Measurements from ENCODE around the gene SELENOI. TPM values are rescaled to one million over a fixed set of nuclear protein-coding genes. Genes with fewer than 3 reads are reported as not detected.
A peak's percentile ranks its signal among the peaks of the same experiment; 100 is the strongest.

SELENOI gene
- total RNA-seq, 1 experiment from 2014 or later, result 63.3 TPM

DNA sequence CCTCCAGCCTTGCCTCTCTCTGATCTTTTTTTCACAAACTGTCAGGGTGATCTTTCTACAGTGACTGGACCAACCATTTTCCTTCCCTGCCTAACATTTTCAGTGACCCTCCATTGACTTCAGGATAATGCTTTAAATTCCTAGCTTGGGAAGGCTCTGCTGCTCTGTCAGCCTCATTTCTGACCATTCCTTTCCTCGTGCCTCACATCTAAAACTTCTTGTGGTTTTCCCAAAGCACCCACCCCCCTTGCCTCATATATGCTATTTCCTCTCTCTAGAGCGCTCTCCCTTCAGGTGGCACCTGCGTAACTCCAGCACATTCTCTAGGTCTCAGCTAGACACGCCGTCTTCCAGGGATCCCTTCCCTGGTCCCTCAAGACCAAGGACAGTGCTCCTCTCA, 93.0 kb downstream of the SELENOI start:
- H3K27ac ChIP-seq (ENCODE audit: low read depth, low read length), result no peak overlapping the region
- no peaks in the 10 kb centered on the region for H3K36me3 ChIP-seq (ENCODE audit: control insufficient read depth in 1 of 2, insufficient read depth in 2 of 2, low read length in 2 of 2)
- no TSS peak for BruUV-seq (replicated peaks)
- H3K9ac ChIP-seq (ENCODE audit: low read length), result no peak overlapping the region
- H2AFZ ChIP-seq (ENCODE audit: low read depth, low read length, poor library complexity, severe bottlenecking), result peak overlapping the region; percentile 33
- no peak for DNase-seq (ENCODE audit: low read depth, low spot score)
- H3K9me2 ChIP-seq (ENCODE audit: insufficient read depth), result no peaks in the 10 kb centered on the region
- H3K9me3 ChIP-seq (ENCODE audit: control insufficient read depth in 1 of 2, insufficient read depth in 1 of 2, low read depth in 1 of 2, low read length in 2 of 2), result no peaks in the 10 kb centered on the region
- no peaks in the 10 kb centered on the region for H3K79me2 ChIP-seq (ENCODE audit: insufficient read depth, low read length)
- ATAC-seq, result 0 out of 2 replicates have a peak, but pooled peaks have one; percentile 17
- no peak overlapping the region for H3K4me2 ChIP-seq (ENCODE audit: low read length)
- RAD21 ChIA-PET (ENCODE audit: low non-redundant PET in 1 of 2, low total read pairs in 2 of 2, uncharacterized antibody in 2 of 2, unreplicated experiment in 2 of 2), result no interaction called here
- intact Hi-C loops (cut with micrococcal nuclease), result no loop called here
- CTCF ChIA-PET, result no interaction called here
- TF ChIP-seq POLR2AphosphoS5 (IDR thresholded peaks at IDR 0.05; ENCODE audit: low read depth, low read length), result no peak
- TF ChIP-seq CBX3 (IDR thresholded peaks at IDR 0.05; ENCODE audit: low read depth), result no peak
- TF ChIP-seq POLR2A (IDR thresholded peaks at IDR 0.05; ENCODE audit: borderline replicate concordance, extremely low read depth, insufficient read depth, insufficient read length), result no peak
- TF ChIP-seq SIN3A (IDR thresholded peaks at IDR 0.05; ENCODE audit: low read depth), result no peak
- TF ChIP-seq, protein P1, sequence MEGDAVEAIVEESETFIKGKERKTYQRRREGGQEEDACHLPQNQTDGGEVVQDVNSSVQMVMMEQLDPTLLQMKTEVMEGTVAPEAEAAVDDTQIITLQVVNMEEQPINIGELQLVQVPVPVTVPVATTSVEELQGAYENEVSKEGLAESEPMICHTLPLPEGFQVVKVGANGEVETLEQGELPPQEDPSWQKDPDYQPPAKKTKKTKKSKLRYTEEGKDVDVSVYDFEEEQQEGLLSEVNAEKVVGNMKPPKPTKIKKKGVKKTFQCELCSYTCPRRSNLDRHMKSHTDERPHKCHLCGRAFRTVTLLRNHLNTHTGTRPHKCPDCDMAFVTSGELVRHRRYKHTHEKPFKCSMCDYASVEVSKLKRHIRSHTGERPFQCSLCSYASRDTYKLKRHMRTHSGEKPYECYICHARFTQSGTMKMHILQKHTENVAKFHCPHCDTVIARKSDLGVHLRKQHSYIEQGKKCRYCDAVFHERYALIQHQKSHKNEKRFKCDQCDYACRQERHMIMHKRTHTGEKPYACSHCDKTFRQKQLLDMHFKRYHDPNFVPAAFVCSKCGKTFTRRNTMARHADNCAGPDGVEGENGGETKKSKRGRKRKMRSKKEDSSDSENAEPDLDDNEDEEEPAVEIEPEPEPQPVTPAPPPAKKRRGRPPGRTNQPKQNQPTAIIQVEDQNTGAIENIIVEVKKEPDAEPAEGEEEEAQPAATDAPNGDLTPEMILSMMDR (IDR thresholded peaks at IDR 0.05 in 2 of 3, conservative IDR thresholded peaks at IDR 0.05 in 1 of 3; ENCODE audit: borderline replicate concordance in 1 of 3, insufficient read depth in 1 of 3, low read depth in 2 of 3, low read length in 2 of 3), result no peak
- TF ChIP-seq, protein P2, sequence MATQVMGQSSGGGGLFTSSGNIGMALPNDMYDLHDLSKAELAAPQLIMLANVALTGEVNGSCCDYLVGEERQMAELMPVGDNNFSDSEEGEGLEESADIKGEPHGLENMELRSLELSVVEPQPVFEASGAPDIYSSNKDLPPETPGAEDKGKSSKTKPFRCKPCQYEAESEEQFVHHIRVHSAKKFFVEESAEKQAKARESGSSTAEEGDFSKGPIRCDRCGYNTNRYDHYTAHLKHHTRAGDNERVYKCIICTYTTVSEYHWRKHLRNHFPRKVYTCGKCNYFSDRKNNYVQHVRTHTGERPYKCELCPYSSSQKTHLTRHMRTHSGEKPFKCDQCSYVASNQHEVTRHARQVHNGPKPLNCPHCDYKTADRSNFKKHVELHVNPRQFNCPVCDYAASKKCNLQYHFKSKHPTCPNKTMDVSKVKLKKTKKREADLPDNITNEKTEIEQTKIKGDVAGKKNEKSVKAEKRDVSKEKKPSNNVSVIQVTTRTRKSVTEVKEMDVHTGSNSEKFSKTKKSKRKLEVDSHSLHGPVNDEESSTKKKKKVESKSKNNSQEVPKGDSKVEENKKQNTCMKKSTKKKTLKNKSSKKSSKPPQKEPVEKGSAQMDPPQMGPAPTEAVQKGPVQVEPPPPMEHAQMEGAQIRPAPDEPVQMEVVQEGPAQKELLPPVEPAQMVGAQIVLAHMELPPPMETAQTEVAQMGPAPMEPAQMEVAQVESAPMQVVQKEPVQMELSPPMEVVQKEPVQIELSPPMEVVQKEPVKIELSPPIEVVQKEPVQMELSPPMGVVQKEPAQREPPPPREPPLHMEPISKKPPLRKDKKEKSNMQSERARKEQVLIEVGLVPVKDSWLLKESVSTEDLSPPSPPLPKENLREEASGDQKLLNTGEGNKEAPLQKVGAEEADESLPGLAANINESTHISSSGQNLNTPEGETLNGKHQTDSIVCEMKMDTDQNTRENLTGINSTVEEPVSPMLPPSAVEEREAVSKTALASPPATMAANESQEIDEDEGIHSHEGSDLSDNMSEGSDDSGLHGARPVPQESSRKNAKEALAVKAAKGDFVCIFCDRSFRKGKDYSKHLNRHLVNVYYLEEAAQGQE (IDR thresholded peaks at IDR 0.05; ENCODE audit: low read depth), result no peak
- no peak for TF ChIP-seq YY1 (IDR thresholded peaks at IDR 0.05; ENCODE audit: extremely low read depth, insufficient replicate concordance, low read depth, low read length)
- no peak for TF ChIP-seq SP1 (IDR thresholded peaks at IDR 0.05; ENCODE audit: low read depth)
- no peak for TF ChIP-seq ELF1 (IDR thresholded peaks at IDR 0.05; ENCODE audit: borderline replicate concordance, low read depth)
- no peak for TF ChIP-seq TCF7L2 (IDR thresholded peaks at IDR 0.05; ENCODE audit: borderline replicate concordance, extremely low read depth, insufficient read depth, insufficient read length)
- TF ChIP-seq, protein P3, sequence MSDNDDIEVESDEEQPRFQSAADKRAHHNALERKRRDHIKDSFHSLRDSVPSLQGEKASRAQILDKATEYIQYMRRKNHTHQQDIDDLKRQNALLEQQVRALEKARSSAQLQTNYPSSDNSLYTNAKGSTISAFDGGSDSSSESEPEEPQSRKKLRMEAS (IDR thresholded peaks at IDR 0.05), result no peak
- no peak for TF ChIP-seq FOSL1 (IDR thresholded peaks at IDR 0.05; ENCODE audit: low read depth)
- TF ChIP-seq, protein P4, sequence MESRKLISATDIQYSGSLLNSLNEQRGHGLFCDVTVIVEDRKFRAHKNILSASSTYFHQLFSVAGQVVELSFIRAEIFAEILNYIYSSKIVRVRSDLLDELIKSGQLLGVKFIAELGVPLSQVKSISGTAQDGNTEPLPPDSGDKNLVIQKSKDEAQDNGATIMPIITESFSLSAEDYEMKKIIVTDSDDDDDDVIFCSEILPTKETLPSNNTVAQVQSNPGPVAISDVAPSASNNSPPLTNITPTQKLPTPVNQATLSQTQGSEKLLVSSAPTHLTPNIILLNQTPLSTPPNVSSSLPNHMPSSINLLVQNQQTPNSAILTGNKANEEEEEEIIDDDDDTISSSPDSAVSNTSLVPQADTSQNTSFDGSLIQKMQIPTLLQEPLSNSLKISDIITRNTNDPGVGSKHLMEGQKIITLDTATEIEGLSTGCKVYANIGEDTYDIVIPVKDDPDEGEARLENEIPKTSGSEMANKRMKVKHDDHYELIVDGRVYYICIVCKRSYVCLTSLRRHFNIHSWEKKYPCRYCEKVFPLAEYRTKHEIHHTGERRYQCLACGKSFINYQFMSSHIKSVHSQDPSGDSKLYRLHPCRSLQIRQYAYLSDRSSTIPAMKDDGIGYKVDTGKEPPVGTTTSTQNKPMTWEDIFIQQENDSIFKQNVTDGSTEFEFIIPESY (IDR thresholded peaks at IDR 0.05; ENCODE audit: extremely low read depth, insufficient replicate concordance, low read length), result no peak
- H3K27me3 ChIP-seq (ENCODE audit: insufficient read depth, low read length), result no peaks in the 10 kb centered on the region
- POLR2A ChIA-PET, result no interaction called here
- H4K20me1 ChIP-seq (ENCODE audit: insufficient read depth), result no peaks in the 10 kb centered on the region
- H3K4me3 ChIP-seq (replicated peaks in 1 of 2; ENCODE audit: low read depth in 1 of 2, low read length in 2 of 2), result no peak overlapping the region
- no peaks in the 10 kb centered on the region for H3K4me1 ChIP-seq (ENCODE audit: control insufficient read depth in 1 of 2, insufficient read depth in 2 of 2, low read length in 2 of 2)

Data from HCT116 (cell line).